ENCODE measurements around the gene TMEM108.

Gene TMEM108

DNA sequence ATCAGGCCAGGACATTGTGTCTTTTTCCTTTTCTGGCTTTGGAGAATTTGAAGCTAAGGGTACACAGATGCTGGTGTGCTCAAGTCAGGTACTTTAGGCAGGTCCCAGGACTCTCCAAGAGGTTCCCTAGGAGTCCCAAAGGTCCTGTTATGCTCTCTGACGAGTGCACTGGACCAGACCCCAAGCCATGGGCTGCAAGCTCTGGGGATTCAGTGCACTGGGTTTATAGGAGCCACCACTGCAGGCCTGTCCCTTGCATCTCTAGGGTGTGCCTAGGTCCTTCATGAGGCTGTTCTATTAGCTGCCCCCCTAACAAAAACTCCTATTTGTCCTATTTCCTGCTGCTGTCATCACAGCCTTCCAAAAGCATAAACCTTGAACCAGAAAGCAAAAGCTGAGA lies 329.8 kb downstream of the TMEM108 start:
- DNase-seq: no peak

DNA sequence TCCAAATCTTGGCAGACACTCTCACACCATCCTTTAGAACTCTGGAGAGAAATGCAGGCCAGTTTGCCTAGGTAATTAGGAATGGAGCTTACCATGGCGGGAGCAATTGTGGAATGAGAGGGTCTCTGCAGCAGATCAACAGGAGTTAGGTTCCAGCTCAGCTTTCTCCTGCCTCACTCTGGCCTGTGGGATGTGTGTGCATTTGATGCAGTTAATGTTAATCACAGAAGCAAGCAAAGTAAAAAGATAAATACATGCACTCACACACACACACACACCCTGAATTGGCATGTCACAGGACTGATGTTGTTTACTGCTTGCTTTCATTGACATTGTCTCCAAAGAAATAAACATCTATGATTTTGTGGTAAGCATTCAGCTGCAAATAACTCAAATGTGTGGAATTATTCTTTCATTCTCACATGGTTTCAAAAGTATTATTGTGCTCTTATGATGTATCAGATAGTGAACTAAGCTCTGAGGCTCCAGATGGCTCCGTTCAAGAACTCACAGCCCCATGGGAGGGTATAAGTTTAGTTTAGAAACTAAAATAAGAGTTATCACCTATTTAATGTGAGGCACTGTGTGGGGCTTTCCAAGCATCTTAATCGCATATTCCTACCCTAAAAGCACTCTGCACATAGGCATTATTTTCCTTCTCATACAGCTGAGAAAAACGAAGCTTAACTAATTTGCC lies 330.3 kb downstream of the TMEM108 start:
- no peak for DNase-seq

DNA sequence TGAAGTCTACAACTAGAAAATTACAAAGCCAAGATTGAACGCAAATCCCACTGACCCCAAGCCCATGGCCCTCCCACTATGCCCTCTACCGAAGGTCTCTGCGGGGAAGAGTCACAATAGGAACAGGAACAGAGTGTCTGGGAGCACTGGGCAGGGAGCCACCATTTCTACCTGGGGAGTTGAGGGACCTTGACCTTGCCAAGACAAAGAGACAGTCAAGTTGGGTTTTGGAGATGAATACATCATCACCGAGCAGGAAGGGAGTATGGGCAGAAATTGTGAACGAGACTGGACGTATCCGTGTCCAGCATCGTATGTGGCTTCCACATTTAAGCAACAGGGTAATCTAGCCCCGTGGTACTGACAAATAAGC lies 330.9 kb downstream of the TMEM108 start:
- DNase-seq: no peak

DNA sequence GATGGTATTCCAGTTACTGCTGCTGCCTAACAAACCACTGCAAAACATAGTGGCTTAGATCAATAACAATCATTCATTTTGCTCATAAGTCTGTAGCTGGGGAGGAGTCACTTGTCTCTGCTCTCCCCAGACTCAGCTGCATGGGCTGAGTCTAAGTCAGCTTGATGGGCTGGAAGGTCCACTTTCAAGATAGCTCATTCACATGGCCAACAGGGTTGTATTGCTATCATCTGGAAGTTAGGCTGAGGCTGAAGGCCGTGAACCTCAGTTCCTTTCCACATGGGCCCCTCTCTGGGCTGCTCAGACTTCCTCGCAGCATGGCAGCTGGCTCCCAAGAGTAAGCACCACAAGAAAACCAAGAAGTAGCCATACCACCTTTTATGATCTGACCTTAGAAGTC lies 333.0 kb downstream of the TMEM108 start:
- no peak for DNase-seq

DNA sequence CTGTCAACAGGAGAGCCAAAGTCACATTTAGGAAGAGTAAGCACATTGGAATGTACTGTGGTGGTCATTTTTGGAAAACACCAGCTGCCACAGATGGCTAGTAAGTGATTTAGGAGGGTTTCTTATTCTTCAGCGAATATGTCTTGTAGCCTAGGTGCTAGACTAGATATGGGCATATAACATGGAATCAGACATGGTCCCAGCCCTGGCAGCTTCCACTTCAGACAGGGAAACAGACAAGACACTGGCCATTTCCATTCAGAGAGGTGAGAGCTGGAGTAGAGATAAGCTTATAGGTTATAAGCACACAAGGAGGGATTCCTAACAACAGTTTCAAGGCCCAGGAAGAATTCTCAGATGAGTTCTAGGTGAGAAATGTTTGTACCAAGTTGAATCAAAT lies 333.5 kb downstream of the TMEM108 start:
- no peak for DNase-seq

DNA sequence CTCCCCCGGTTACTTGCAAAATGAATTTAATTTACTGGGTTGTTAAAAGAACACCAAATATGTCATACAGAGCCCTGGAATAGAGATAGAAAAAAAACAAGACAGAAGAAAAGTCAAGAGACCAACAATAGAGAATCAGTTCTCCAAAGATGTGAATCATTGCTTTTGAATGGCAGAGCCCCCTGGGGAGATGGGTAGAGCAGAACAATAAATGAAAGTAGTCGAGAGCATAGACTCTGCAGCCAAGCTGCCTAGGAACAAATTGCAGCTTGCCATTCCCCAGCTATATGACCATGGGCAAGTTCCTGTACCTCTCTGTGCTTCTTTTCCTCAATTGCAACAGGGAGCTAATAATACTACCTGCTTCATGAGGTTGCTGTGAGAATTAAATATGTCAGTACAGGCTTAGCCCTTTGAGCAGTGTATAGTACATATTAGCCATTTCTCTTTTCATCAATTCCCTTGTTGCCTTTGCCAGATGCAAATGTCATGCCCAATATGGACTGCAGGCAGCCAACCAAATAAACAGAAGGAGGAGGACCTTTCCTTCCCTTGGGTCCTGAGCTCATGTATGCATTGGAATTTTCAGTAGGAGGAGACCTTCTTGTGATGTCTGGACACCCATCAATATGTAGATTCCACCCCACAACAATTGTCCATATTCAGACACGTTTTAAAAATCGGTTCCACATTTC lies 336.7 kb downstream of the TMEM108 start:
- no peak for DNase-seq

DNA sequence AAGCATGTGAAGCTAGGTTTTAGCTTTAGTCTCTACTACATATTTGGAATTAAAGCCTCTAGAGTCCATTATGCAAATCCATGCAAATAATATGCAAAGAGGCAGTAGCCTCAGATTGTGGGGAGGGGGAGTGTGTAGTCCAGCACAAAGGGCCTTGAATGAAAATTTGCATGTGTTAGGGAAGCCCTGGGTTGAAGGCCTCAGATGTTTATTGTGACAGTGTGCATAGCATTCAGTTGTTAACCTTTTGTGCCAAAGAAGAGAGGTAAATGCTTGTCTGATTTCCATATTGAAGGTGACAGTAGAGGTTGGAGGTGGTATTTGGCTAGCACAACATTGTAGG lies 337.2 kb downstream of the TMEM108 start:
- no peak for DNase-seq

DNA sequence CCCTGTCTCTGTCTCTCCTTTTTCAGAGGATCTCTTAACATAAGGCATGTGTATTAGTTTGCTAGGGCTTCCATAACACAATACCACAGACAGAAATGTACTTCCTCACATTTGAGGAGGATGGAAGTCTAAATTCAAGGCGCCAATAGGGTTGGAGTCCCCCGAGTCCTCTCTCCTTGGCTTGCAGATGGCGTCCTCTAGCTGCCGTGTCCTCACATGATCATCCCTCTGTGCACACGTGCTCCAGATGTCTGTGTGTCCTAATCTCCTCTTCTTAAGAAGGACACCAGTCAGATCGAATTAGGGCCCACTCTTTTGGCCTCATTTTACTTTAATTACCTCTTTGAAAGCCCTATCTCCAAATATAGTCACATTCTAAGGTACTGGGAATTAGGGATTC lies 338.6 kb downstream of the TMEM108 start:
- no peak for DNase-seq

DNA sequence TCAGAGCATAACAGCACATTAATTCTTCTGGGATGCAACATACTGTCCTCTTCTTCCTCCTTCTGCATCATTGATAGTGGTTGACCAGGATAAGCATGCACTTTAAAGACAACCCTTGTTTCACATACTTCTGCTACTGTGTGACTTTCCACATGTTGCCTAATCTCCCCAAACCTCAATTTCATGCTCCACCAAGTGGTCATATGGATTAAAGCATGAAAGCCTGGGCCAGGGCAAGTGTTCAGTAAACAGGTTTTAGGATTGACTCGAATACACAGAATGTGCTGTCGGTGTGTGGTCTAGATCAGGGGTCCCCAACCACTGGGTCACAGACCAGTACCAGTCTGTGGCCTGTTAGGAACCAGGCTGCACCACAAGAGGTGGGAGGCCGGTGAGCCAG lies 339.2 kb downstream of the TMEM108 start:
- no peak for DNase-seq

DNA sequence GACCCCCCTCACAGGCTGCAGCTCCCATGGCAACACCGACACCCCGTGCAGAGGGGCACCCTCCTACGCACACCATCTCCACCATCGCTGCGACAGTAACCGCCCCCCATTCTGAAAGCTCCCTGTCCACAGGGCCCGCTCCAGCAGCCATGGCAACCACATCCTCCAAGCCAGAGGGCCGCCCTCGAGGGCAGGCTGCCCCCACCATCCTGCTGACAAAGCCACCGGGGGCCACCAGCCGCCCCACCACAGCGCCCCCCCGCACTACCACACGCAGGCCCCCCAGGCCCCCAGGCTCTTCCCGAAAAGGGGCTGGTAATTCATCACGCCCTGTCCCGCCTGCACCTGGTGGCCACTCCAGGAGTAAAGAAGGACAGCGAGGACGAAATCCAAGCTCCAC lies 341.7 kb downstream of the TMEM108 start:
- no peak for DNase-seq

DNA sequence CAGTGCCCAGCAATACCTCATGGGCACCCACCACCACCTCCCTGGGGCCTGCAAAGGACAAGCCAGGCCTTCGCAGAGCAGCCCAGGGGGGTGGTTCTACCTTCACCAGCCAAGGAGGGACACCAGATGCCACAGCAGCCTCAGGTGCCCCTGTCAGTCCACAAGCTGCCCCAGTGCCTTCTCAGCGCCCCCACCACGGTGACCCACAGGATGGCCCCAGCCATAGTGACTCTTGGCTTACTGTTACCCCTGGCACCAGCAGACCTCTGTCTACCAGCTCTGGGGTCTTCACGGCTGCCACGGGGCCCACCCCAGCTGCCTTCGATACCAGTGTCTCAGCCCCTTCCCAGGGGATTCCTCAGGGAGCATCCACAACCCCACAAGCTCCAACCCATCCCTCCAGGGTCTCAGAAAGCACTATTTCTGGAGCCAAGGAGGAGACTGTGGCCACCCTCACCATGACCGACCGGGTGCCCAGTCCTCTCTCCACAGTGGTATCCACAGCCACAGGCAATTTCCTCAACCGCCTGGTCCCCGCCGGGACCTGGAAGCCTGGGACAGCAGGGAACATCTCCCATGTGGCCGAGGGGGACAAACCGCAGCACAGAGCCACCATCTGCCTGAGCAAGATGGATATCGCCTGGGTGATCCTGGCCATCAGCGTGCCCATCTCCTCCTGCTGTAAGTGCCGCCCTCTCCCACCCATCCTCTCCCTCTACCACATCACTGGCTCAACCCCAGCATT lies 342.5 kb downstream of the TMEM108 start:
- DNase-seq: no peak

DNA sequence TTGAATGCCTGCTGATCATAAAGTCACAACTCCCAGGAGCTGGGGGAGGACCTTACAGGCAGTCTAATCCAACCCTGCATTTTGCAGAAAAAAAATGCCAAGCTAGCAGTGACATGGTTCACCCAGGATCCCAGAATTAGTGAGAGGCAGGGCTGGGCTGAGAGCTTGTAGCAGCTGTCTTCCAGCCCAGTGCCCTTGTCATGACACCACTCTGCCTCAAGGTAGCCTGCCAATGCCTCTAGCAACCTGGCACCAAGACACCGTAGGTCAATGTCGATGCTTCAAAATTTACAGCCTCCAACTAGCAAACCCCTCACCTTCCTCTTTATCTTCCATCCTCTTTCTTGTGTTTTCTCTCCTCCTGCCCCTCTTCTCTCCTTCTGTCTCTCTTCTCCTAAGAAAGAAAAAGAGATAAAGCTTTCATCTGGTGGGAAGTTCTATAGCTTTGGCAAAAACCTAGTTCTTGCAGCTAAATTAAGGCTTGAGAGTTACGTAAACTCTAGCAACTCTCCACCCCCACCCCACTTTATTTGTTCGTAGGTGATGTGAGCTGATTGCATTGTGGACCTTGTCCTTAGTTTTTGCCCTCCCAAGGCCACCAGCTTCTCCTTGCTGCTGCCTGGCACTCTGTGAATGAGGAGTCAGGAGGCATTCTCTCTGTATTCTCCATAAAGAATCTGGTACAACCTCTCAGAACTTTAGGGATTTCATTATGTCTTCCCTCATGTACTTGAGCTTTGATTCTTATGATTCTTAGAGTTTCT lies 343.3 kb downstream of the TMEM108 start:
- DNase-seq: no peak

DNA sequence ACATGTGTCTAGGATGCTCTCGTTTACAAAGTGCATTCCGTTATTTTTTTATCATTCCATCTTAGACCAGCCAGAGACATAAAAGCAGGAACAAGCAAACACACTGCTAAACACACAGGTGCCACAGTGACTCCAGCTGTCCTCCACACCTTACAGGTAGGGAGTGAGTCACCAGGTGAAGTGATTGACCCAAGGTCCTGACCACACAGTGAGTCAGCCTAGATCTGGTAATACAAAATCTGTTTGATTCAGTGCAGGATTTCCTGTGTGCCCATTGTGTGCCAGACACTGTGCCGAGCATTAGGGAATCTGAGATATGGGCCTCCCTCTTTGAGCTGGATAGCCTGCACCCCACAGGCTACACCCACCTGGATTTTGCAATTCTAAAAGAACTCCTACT lies 345.0 kb downstream of the TMEM108 start:
- DNase-seq: no peak

DNA sequence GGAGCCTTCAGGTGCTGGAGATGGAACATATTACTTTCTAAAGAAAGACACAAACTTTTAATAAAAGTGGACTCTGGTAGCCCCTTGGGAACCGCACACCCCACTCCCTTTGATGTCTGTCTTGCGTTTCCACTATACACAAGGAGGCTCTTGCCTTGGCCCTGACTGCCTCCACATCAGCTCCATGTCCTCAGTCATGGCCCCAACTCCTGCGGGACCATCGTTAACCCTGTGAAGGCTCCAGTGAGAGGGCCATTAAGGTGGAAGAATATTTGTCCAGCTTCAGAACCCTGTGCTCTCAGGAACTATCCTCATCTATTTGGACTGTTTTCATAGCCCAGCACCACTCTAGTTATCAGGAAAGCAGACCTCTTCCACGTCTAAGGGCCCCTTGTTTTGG lies 345.6 kb downstream of the TMEM108 start:
- DNase-seq: no peak

DNA sequence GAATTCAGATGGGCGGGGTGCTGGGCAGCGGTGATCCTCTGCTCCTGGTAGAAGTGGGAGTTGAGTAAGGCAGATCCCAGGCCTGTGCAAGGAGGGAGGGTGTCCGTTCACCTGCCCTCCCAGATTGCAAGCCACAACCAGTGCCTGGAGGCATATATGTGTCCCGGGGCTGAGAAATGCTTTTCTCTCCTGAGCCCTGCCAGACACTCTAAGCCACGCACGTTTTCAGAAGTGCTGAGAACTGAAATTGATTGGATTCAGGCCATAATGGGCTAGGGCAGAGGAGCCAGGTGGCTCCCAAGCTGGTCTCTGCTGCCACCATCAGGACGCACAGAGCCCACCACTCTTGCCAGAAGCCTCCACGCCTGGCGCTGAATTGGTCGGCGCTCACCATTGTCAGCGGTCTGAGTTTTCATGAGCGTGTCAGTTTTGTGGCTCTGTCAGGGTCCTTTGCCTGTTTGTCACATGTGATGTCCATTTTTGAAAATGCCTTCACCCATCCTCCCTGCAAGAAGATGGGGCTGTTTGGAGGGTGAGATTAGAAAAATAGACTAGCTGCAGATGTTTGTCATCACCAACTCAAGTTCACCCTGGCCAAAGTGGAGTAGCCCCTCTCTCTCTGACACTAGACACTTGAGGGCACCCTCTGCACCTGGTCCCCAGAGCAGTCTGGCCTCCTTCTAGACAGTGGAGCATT lies 346.3 kb downstream of the TMEM108 start:
- no peak for DNase-seq

DNA sequence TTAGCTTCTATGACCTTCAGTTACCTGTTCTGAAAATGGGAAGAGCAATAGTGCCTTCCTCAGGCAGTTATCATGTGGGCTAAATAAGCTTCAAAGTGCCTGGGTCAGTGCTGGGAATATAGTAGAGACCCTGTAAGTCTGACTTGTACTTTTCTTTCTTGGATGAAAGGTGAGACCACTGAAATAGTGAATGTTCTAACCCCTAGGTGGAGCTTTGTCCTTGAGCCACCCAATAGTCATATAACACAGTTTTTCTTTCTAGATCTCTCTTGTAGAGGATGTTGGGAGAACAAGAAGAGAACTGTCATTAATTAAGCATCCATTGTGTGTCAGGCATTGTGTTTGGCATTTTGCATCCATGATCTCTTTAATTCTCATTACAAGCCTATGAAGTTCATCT lies 348.7 kb downstream of the TMEM108 start:
- no peak for DNase-seq

DNA sequence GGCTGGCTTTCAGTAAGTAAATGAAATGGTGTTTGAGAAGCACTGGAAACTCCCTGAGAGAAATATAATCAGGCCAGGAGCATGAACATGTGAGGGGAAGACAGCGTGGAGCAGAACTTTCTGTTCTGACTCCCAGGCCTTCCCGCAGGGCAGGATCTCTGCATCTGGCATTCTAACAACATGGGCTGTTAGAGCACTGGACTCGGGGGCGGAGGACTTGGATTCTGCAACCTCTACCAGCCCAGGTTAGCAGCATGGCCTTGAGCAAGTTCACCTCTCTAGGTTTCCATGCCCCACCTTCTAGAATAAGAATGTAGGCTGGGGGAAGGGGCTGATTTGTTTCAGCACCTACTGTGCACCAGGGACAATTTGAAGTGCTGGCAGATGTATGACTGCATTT lies 349.1 kb downstream of the TMEM108 start:
- no peak for DNase-seq

DNA sequence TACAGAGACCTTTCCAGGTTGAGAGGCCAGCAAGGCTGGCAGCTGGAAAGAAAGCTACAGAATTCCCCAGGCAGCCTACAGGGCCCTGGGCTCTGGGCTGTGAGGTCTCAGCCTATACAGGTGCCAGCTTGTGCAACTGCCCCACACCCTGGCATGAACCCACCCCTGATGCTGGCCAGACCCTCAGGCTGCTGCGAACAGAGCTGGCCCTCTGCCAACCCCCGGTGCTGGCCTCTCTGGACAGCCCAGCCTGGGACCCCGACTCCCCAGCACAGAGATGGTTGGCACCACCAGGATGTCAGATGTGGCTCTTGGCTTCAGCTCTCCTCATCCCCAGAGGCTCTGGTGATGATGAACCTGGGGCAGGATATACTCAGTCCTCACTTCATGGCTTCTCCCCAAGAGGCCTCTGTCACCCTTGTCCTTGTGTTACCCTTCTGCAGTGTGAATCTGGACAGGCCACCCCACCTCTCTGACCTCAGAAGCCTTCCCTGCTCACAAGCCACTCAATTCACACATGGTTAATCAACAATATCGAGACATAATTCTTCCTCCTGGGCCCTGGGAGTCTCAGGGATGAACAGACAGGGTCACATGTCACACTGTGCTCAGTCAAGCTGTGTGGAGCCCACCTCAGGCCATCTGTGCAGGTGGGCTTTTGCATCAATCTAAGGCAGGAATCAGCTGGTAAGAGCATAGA lies 350.7 kb downstream of the TMEM108 start:
- no peak for DNase-seq

DNA sequence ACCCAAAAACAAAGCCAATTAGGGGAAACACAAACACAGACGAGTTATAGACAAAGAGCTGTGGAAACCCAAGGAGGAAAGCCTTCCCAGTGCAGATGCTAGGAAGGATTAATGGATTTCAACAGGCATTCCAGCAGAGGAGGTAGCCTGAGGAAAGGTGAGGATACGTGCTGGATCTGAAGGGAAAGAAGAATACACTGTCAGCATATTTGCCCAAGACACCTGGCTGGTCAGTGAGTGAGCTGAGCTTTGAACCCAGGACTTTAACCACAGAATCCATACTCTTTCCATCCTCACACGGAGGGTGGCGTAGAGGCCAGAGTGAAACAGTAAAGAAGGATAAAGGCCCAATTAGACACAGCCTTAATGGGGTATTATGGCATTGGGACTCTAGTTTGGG lies 352.5 kb downstream of the TMEM108 start:
- no peak for DNase-seq

DNA sequence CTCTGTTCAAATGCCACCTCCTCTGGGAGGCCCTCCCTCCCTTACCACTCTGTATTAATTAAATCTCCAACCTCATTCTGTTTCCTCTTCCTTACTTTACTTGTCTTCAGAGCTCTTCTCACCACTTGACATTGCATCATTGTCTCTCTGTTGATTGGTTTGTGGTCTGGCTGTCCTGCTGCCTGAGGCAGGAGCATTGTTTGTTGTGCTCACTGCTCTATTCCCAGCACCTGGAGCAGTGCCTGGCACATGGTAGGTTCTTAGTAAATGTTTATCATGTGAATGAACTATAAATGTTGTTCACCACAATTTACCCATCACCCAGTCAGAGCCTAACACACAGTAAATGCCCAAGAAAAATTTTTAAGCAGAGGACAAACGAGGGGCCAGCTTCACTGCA lies 355.0 kb downstream of the TMEM108 start:
- DNase-seq: no peak

DNA sequence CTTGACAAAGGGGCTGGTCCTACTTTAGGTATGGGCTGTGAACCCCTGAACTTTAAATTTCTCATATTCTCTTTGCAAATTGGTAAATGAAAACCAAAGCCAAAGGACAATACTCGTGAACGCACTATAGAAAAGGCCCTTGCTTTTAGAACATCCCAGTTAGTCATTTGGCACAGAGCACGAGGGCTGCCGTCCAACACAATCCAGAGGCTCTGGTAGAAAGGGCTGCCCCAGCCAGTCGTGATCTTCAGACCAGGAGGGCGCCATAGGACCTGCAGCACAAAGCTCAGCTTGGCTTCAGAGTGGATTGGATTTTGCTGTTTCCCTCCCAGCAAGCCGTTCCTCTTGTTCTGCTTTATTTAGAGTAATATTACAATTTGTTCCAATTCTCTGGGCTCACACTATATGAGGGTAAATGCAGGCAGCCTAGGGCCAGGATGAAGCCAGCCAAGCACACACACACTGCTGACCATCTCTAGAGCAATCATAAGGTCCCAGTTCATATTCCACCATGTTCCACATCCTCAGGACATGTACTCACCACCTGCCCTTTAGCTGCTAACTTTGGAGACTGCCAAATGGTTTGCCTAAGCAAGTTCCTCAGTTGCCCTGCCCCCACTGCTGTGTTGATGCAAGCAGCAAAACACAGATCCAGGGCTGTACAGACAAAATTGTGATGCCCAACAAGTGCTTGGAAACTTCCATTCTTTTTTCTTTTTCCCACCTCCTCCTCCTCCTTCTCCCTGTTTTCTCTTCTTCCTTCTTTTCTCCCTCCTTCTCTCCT lies 355.7 kb downstream of the TMEM108 start:
- DNase-seq: no peak
